CD4-positive, alpha-beta T cell treated with Interleukin-6 at 100 ng/mL for 8 hours (primary cell): Measurements from ENCODE around the gene TAF5L.
"Not testable (repeated sequence)": the region's sequence is repeated elsewhere in the genome, so short reads cannot be mapped to it uniquely, and the experiment has no call there.

Experiments
- DNase-seq: peaks from one replicate; pipeline ENCODE4 v3.0.0-alpha.2; 2020; ENCODE audit warnings: mixed read lengths, low spot score

The TAF5L gene

DNA sequence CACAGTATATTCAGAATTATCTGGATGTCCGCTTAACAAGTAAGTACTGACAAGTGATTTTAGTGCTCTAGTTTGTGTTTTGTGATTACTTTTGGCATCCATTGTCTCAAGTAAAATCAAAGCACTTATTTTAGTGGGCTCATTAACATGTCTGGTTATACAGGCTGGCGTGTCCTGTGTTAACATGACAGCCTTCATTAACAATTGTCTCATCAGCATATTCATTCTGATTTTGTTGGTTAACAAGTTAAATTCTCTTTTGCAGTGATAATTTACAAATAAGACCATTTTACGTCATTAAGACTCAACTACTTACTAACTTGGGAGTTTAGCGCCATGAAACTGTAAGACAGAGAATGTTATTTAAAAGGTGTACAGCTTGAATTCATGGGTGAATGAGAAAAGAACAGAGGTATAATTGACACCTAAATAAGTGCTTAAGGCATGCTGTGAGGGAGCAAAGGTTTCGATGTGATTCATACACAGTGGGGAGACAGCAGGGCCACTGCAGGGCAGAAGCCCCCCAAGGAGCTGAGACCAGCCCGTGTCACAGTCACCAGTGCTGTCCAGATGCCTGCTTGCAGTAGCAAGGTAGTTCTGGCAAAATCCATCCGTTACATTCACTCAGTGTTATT lies 22.4 kb downstream of the TAF5L start:
- no peak for DNase-seq

DNA sequence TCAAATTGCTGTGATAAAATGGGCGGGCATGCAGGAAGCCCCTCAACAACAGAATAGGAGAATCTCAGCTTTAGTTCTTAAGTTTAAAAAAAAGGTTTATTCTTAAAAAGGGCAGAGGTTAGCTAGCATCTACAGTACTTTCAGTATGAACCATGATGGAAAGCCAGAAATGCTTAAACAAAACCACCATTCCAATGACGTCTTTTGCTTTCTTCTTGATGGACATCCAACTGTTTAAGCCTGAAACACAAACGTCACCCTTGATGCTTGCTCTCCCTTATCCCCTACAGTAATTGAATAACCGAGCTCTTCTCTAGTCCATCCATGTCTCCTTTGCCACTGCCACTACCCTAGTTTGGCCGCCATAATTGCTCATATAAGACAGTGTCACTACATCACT lies 25.7 kb downstream of the TAF5L start:
- no peak for DNase-seq

DNA sequence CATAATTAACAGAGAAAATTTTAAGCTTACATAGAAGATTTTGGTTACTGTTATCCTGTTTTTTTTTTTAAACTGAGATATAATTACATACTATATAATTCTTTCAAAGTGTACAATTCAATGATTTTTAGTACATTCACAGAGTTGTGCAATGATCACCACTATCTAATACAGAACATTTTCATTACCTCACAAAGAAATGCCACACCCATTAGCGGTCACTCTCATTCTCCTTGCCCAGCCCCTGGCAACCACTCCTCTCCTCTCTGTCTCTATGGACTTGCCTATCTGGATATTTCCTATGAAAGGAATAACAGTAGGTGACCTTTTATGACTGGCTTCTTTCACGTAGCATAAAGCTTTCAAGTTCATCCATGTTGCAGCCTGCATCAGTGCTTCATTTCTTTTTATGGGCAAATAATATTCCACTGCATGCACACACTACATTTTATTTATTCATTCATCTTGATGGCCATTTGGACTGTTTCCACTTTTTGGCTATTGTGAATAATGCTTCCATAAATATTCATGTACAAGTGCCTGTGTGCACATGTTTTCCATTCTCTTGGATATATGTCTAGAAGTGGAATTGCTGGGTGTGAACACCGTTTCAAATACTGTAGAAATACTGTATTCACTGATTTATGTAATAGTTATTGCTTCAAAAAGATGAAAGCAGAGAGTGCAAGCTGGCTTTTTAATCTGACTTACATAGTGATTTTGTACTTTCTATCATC lies 26.5 kb downstream of the TAF5L start:
- DNase-seq = no peak

DNA sequence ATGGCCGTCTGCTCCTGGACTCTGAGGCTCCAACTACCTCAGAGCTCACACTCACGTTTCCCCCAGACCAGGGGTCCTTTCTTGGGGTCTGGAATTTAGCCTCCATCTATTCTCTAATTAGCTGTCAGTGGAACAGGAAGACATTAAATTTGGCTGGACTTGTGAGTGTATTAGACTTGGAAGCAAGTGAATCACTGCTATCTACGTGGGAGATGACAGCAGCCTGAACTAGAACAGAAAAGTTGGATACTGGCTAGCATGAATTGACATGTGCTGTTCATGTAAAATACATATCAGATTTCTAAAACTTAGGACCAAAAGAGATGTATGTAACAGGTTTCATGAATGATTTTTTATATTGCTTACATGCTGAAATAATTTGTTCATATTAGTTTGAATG lies 28.0 kb downstream of the TAF5L start:
- no peak for DNase-seq

DNA sequence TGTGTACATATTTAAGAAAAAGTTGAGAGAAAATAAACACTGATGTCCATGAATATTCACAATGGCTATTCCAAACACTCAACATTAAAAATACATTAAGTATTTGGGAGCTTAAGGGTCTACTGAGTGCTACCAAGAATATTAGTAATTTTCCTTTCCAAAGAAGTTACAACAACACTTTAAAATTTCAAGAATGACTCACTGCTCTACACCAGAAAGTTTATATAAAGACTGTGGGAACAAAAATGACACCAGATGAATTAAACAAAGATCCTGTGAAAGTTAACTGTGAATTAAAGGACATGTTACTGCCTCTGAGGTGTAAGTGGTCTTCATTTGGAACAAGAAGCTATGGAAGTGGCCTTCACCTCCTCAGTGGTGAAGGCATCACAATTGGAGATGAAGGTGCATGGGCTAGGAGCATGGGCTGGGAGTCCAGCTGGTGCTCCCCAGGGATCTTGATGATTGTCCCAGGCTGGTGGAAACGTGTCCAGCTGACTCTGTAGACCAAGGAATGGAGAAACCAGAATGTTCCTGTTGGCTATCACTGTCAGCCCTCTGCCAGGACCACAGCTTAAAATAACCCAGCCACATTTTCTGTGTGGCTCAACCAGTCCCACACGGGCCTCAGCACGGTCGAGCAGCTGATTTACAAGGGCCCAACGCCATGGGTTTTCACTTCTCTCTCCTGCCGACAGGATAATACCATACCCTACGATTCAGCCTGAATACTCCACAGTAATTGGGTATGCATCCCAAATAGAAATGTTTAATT lies 28.8 kb downstream of the TAF5L start:
- no peak for DNase-seq

DNA sequence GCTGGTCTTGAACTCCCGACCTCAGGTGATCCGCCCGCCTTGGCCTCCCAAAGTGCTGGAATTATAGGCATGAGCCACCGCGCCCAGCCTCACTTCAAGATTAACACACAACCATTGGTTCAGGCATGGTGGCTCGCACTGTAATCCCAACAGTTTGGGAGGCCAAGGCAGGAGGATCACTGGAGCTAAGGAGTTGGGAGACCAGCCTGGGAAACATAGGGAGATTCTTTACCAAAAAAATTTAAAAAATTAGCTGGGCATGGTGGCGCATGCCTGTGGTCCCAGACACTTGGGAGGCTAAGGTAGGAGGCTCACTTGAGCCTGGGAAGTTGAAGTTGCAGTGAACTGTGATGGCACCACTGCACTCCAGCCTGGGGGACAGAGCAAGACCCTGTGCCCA lies 30.0 kb downstream of the TAF5L start:
- not testable (repeated sequence) for DNase-seq

DNA sequence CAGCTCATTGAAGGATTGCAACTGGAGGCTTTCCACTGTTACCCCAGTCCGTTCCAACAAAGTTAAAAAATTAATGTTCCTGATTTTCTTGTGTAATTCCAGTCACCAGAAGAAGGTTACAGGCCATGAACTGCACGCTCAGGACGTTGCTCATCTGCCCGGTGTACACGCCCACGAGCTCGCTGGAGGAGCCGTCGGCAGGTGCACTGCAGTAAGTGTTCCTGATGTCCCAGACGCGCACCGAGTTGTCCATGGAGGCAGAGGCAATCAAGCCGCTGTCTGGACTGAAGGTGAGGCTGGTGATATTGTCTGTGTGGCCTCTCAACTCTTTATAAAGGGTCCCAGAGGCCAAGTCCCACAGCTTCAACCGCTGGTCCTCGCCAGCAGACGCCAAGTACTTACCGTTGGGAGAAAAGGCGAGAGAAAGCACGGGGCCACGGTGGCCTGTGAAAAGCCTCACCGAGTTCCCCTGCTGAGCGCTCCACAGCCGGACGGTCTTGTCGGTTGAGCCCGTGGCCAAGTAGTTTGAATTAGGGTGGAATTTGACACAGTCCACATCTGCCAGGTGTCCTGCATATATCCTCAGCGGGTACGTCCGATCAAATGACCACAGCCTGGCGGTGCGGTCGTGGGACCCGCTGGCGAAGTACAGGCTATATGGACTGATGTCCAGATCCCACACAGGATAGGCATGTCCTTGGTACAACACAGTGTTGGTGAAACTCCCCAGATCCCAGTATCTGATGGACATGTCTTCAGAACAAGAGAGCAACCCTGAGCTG lies 31.5 kb downstream of the TAF5L start:
- no peak for DNase-seq

DNA sequence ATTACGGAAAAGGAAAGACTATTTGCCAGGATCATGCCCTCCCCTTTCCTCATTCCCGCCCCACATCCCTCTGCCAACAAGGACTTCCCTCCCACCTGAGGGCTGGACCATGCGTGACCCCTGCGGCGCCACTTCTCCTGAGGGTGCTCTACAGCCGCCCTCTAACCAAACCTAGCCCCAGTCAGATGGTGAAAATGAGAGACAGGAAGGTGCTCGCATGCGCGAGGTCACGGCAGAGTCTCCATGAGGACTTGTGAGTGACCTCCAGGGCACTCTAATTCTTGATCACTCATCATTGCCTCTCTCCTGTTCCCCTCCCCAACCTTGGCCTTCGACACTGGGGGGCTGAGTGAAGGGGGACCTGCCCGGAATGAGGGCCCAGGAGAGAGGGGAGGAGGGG lies 32.1 kb downstream of the TAF5L start:
- DNase-seq = no peak

DNA sequence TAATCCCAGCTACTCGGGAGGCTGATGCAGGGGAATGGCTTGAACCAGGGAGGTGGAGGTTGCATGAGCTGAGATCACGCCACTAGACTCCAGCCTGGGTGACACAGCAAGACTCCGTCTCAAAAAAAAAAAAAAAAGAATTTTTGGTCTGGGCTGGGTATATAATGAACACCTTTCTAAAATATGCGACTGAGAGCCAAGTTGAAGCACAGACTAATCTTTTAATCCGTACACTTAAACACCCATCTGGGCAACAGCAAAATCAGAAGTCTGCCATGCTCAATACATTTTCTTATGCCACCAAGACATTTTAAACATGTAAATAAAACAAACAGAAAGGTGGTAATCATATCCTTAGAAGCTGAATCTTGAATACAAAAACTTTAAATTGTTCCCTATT lies 35.8 kb downstream of the TAF5L start:
- DNase-seq = no peak

DNA sequence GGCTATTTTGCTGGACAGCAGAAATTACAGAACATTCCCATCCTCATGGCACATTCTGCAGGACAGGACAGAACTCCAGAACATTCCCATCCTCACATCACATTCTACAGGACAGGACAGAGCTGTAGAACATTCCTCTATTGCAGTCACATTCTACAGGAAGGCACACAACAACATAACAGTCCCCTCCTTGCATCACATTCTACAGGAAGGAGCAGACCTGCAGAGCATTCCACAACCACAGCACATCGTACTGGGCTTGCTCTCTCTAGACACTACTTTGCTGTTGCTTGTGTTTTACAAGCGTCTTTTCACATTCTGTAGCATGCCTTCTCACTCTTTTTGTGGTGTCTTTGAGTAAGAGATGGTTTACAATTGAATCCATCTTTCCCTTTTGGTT lies 40.6 kb downstream of the TAF5L start:
- DNase-seq = no peak

DNA sequence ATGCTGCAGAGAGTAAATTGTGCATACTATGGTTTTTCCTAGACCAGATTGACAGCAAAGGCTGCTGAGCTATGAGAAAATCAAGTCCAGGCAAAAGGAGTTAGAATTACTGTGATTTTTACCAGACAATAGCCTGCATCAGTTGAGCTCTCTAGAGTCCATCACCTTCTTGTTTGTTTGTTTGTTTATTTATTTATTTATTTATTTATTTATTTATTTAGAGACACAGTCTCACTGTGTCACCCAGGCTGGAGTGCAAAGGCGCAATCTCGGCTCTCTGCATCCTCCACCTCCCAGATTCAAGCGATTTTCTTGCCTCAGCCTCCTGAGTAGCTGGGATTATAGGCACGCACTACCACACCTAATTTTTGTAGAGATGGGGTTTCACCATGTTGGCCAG lies 43.2 kb downstream of the TAF5L start:
- no peak for DNase-seq

DNA sequence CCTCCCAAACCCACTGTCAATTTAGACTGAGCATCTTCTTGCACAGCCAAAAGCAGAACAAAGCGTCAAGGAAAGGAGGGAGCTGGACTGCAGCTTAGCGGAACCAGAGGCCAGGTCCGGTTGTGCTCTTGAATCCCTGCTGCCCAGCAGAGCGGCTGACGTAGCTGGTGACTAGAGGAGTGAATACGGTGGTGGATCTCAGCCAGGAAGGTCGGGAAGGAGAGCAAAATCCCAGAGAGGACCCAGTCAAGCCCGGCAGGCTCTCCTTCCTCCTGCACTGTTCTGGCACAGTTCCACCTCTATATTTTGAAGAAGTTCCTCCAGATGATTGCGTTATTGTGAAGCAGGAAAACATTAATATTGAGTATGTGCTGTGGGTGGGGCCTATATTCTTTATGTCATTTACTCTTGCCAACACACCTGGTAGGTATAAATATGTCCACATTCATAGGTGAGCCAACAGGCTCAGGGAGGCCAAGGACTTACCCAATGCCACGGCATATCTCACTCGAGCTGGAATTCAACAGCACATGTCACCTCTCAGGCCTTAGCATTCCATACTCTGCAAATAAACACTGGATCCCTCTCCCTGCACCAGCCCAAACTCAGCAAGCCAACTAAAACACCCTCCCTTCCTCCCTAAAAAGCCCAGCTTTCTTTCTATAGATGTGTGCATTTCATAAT lies 43.8 kb downstream of the TAF5L start:
- no peak for DNase-seq

DNA sequence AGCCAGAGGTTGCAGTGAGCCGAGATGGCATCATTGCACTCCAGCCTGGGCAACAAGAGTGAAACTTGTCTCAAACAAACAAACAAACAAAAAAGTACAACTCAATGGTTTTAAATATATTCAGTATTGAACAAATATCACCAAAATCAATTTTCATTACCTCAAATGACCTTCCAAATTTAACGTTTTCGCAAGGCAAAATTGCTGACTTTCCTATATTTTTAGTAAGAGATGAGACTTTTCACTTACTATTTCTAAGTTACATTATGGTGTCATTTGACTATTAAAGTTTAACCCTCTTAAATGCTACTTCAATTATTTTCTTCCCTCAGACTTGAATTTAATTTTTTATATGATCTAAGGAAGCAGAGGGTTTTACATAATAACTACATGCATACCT lies 44.4 kb downstream of the TAF5L start:
- DNase-seq = no peak

DNA sequence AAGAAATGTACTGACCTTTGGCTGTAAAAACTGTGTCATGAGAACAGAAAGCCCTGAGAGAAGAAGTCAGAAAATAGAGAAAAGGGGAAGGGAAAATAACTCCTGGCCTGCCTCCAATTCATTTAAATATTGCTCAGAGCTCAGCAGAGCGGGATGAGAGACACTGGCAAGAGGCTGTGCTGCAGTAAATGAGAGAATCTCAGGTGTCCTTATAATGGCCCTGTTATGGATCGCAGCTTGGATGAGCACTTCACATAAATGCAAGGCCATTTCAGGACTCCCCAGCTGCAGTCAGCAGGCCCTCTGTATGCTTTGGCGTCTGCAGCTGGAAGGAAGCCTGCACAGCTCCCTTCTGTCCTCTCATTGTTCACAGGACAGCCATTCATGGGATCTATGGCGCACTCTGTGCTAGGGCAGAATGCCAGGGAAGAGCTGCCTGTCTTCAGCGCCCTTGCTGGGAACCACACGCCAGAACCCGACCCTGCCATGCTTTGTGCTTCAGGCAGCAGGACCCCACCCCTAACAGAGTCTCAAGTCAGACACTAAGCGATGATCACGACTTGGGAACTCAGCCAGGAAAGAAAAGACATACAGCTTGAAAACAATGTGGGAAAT lies 46.8 kb downstream of the TAF5L start:
- no peak for DNase-seq

DNA sequence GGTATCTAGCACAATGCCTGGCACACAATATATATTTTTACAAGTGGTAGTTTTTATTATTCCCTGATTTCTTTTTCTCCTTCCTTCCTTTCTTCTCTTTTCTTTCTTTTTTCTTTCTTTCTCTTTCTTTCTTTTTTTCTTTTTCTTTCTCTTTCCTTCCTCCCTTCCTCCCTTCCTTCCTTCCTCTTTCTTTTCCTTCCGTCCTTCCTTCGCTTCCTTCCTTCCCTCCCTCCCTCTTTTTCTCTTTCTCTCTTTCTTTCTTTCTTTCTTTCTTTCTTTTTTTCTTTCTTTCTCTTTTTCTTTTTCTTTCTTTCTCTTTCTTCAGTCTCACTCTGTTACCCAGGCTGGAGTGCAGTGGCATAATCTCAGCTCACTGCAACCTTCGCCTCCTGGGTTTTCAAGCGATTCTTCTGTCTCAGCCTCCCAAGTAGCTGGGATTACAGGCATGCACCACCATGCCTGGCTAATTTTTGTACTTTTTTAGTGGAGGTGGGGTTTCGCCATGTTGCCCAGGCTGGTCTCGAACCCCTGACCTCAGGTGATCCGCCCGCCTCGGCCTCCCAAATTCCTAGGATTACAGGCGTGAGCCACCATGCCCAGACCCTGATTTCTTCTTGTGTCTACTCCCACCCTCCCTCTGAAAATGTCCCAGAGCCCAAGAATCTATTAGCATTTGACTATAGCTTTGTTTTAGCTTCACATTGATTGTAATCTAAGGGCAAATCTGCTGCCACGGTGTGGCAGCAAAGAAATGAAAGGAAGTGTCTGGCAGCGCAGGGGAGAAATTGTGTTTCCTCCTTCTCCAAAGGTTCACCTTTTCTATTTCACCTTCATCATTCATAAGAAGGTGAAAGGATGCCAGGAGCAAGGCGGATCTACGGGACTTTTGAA lies 47.5 kb downstream of the TAF5L start:
- no peak for DNase-seq

DNA sequence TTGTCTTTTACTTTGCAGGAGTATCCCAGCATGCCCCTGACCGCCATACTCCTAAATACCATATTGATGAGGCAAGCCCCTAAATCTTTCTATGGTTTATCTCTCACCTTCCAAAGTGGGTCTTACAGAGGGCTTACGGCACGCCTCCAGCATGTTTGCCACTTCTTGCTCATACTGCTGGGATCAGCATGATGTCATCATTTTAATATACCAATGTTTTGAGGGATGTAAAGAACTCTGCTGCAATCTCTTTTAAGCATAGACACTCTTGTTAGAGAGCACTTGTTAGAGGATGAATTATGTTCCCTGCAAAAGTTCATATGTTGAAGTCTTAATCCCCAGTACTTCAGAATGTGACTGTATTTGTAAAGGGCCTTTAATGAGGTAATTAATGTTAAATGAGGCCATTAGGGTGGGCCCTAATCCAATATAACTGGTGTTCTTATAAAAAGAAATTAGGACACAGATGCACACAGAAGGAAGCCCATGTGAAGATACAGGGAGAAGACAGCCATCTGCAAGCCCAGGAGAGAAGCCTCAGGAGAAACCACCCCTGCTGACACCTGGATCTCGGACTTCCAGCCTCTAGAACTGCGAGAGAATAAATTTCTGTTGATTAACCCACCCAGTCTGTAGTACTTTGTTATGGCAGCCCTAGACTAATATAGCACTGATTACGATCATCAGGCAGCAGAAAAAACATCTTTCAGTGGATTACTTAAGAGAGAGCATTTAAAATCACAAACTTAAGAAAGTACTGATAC lies 51.1 kb downstream of the TAF5L start:
- DNase-seq = no peak

DNA sequence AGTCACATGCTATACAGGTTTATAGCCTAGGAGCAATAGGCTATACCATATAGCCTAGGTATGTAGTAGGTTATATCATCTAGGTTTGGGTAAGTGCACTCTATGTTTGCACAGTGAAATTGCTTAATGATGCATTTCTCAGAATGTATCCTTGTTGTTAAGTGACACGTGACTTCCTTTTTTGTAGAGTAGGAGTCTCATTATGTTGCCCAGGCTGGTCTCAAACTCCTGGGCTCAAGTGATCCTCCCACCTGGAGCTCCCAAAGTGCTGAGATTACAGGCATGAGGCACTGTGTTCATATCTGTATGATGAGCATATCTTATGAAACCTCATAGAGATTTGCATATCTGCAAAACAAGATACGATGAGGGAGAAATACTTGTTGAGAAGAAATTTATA lies 53.6 kb downstream of the TAF5L start:
- DNase-seq = no peak

DNA sequence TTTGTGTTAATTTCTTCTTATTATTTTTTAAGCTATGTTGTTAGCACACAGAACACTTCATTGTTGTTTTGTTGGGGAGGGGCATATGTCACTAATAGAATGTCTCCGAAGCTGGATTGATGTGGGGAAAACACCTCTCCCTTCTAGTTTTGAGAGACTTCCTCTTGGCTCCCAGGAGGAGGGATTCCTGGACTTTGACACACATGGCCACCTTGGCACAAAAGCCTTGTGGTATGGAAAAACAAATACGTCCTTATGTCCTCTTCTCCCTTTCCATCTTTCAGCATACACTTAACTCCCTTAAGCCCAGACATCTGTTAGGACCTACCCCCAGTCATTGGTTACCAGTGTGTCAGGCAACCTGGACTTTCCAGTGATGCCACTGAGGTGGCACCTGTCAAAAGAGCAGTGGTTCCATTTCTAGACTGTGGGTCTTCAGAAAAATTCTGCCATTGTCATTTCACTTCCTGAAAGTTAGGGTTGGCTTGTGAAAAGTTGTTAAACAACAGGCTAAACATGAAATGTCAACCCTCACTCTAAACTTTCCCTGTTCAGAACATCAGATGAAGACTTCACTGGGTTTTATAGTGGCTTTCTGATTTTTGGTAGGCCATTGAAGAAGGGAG lies 54.9 kb downstream of the TAF5L start:
- no peak for DNase-seq

DNA sequence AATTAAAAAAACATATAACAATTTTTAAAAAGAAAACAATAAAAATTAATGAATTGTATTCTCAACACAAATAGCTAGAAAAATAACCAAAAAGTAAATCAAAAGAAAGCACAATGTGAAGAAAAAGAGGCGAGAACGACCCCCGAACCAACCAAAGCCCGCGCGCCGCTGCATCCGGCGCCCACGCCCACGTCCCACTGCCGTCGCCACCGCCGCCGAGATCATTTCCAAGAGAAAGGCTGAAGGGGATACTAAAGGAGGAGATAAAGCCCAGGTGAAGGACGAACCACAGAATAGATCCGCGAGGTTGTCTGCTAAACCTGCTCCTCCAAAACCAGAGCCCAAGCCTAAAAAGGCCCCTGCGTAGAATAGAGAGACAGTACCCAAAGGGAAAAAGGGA lies 55.6 kb downstream of the TAF5L start:
- DNase-seq = no peak
